GM12891 (cell line): ENCODE data around the gene DIP2B.

Source experiments
- PAX5 ChIP-seq: IDR thresholded peaks from 2 replicates; pipeline ENCODE4 v1.6.1; 2011; ENCODE audit warnings: low read length, moderate library complexity, mild to moderate bottlenecking; ENCODE audit not compliant: insufficient read depth, severe bottlenecking
- POLR2A ChIP-seq: IDR thresholded peaks from 2 replicates; pipeline ENCODE4 v1.6.1; 2011; ENCODE audit warnings: low read depth, low read length, control low read depth
- POLR2AphosphoS5 ChIP-seq: IDR thresholded peaks from 2 replicates; pipeline ENCODE4 v1.6.1; 2011; ENCODE audit warnings: low read depth, low read length, control low read depth
- SPI1 ChIP-seq: IDR thresholded peaks from 2 replicates; pipeline ENCODE4 v1.6.1; 2011; ENCODE audit warnings: low read depth, low read length, control low read depth
- TAF1 ChIP-seq: IDR thresholded peaks from 2 replicates; pipeline ENCODE4 v1.6.1; 2011; ENCODE audit warnings: low read depth, low read length, control low read depth

- no peak for TF ChIP-seq SPI1
- no peak for TF ChIP-seq POLR2AphosphoS5
- TF ChIP-seq POLR2A, result no peak
- no peak for TF ChIP-seq PAX5
- TF ChIP-seq TAF1, result no peak
Observed at GRCh38 chr12:50659260-50659659, 154.5 kb downstream of the DIP2B start.
